ENCODE measurements around the gene MTUS2. TPM values are rescaled to one million over a fixed set of nuclear protein-coding genes. Genes with fewer than 3 reads are reported as not detected.

Gene MTUS2
- total and polyA plus RNA-seq, 8 donors: 0.12 to 28.1 (median 3.5) TPM; not detected in 1

GRCh38 chr13:29024783-29025182 is 204.6 kb downstream of the MTUS2 start:
- no peaks in the 10 kb centered on the region for H3K4me1 ChIP-seq
- no peak for DNase-seq
- H3K36me3 ChIP-seq: no peaks in the 10 kb centered on the region
- H3K27ac ChIP-seq: no peak overlapping the region
- no peaks in the 10 kb centered on the region for H3K27me3 ChIP-seq
- H3K9me3 ChIP-seq: peaks cover 0 to 32% (median 0%) of the 10 kb centered on the region in 4 donors
- no peak overlapping the region for H3K4me3 ChIP-seq
- TF ChIP-seq CTCF (IDR thresholded peaks at IDR 0.05): no peak
- TF ChIP-seq POLR2AphosphoS5 (IDR thresholded peaks at IDR 0.05): no peak
- no peak for TF ChIP-seq POLR2A (IDR thresholded peaks at IDR 0.05)
- TF ChIP-seq EP300 (IDR thresholded peaks at IDR 0.05): no peak
- 80 to 85% (median 84%) methylated on average over 8 of the region's 8 CpGs for WGBS, 5 donors
- intact Hi-C loops (cut with DNase I; ENCODE audit: low total_unique reads): no loop called here

GRCh38 chr13:29028868-29029267 is 208.7 kb downstream of the MTUS2 start:
- Histone ChIP-seq H3K9me3 (peaks cover 0 to 38% (median 0%) of the 10 kb centered on the region in 4 donors), H3K27ac (no peak overlapping the region), H3K4me1 (no peaks in the 10 kb centered on the region), H3K36me3 (no peaks in the 10 kb centered on the region), H3K4me3 (no peak overlapping the region), H3K27me3 (no peaks in the 10 kb centered on the region)
- 78 to 82% (median 79%) methylated on average over 5 of the region's 5 CpGs for WGBS, 5 donors
- intact Hi-C loops (cut with DNase I; ENCODE audit: low total_unique reads): no loop called here
- DNase-seq: no peak
- TF ChIP-seq CTCF (IDR thresholded peaks at IDR 0.05) (no peak), EP300 (IDR thresholded peaks at IDR 0.05) (no peak), POLR2AphosphoS5 (IDR thresholded peaks at IDR 0.05) (no peak), POLR2A (IDR thresholded peaks at IDR 0.05) (no peak)

GRCh38 chr13:29038700-29039099 is 218.6 kb downstream of the MTUS2 start:
- no peak overlapping the region for H3K27ac ChIP-seq
- WGBS, 5 donors: 69 to 90% (median 81%) methylated on average over 11 of the region's 11 CpGs
- DNase-seq: no peak
- TF ChIP-seq EP300 (IDR thresholded peaks at IDR 0.05) (no peak), POLR2A (IDR thresholded peaks at IDR 0.05) (no peak), CTCF (IDR thresholded peaks at IDR 0.05) (no peak), POLR2AphosphoS5 (IDR thresholded peaks at IDR 0.05) (no peak)
- H3K4me3 ChIP-seq: no peak overlapping the region
- no peaks in the 10 kb centered on the region for H3K4me1 ChIP-seq
- peaks cover 0 to 12% (median 0%) of the 10 kb centered on the region in 4 donors for H3K9me3 ChIP-seq
- no peaks in the 10 kb centered on the region for H3K36me3 ChIP-seq
- no peaks in the 10 kb centered on the region for H3K27me3 ChIP-seq
- intact Hi-C loops (cut with DNase I; ENCODE audit: low total_unique reads): no loop called here

GRCh38 chr13:29039212-29039611 is 219.1 kb downstream of the MTUS2 start:
- Histone ChIP-seq H3K27ac (no peak overlapping the region), H3K4me1 (no peaks in the 10 kb centered on the region), H3K27me3 (no peaks in the 10 kb centered on the region), H3K36me3 (no peaks in the 10 kb centered on the region), H3K9me3 (peaks cover 0 to 14% (median under 1%) of the 10 kb centered on the region in 4 donors), H3K4me3 (no peak overlapping the region)
- no peak for TF ChIP-seq POLR2AphosphoS5 (IDR thresholded peaks at IDR 0.05)
- WGBS, 5 donors: 84 to 97% (median 87%) methylated on average over 15 to 18 of the region's 18 CpGs
- DNase-seq: no peak
- intact Hi-C loops (cut with DNase I; ENCODE audit: low total_unique reads): no loop called here

GRCh38 chr13:29046588-29046987 is 226.4 kb downstream of the MTUS2 start:
- H3K27ac ChIP-seq: no peak overlapping the region
- H3K36me3 ChIP-seq: no peaks in the 10 kb centered on the region
- 8 to 29% (median 23%) methylated on average over 4 of the region's 4 CpGs for WGBS, 5 donors
- intact Hi-C loops (cut with DNase I; ENCODE audit: low total_unique reads): no loop called here
- no peak for TF ChIP-seq POLR2A (IDR thresholded peaks at IDR 0.05)
- no peak for TF ChIP-seq CTCF (IDR thresholded peaks at IDR 0.05)
- TF ChIP-seq EP300 (IDR thresholded peaks at IDR 0.05): no peak
- no peak for TF ChIP-seq POLR2AphosphoS5 (IDR thresholded peaks at IDR 0.05)
- no peaks in the 10 kb centered on the region for H3K4me1 ChIP-seq
- peaks cover 0 to 32% (median 11%) of the 10 kb centered on the region in 4 donors for H3K9me3 ChIP-seq
- H3K27me3 ChIP-seq: no peaks in the 10 kb centered on the region
- no peak overlapping the region for H3K4me3 ChIP-seq
- DNase-seq: no peak

Data from stomach (tissue), 9 donors.